HG03520 (cell line): ENCODE data around the gene ITIH5.
"Not testable (repeated sequence)": the region's sequence is repeated elsewhere in the genome, so short reads cannot be mapped to it uniquely, and the experiment has no call there.

Source experiments
- ATAC-seq: cut with Tn5 transposase; IDR thresholded peaks from one replicate; pipeline ENCODE4 v1.9.1; 2021; ENCODE audit warnings: mild to moderate bottlenecking, moderate library complexity; ENCODE audit not compliant: unreplicated experiment

Gene ITIH5

GRCh38 chr10:7666253-7667023 lies at the start of gene ITIH5:
Gene ITIH5, minus strand, starts transcription at chr10:7666966. Its CDS starts 74 bp downstream, at chr10:7666892.
- no peak for ATAC-seq

GRCh38 chr10:7715515-7715914 lies 48.7 kb upstream of the ITIH5 start:
- ATAC-seq = no peak

GRCh38 chr10:7711075-7711474 lies 44.3 kb upstream of the ITIH5 start:
- ATAC-seq = not testable (repeated sequence)

GRCh38 chr10:7710446-7710845 lies 43.7 kb upstream of the ITIH5 start:
- no peak for ATAC-seq

- no peak for ATAC-seq
Measured at GRCh38 chr10:7708832-7709231, 42.1 kb upstream of the ITIH5 start.

GRCh38 chr10:7707858-7708622 lies 41.3 kb upstream of the ITIH5 start:
- no peak for ATAC-seq

- no peak for ATAC-seq
Measured at GRCh38 chr10:7707102-7707501, 40.3 kb upstream of the ITIH5 start.

GRCh38 chr10:7706534-7707073 lies 39.8 kb upstream of the ITIH5 start:
- ATAC-seq = no peak

GRCh38 chr10:7705341-7705740 lies 38.6 kb upstream of the ITIH5 start:
- no peak for ATAC-seq

GRCh38 chr10:7704071-7705016 lies 37.6 kb upstream of the ITIH5 start:
- ATAC-seq = no peak

- ATAC-seq = no peak
Measured at GRCh38 chr10:7703140-7703539, 36.4 kb upstream of the ITIH5 start, which contains the start of gene ITIH2. Gene ITIH2, plus strand, starts transcription at chr10:7703316. Its CDS starts 119 bp downstream, at chr10:7703435.

GRCh38 chr10:7702288-7702812 lies 35.6 kb upstream of the ITIH5 start:
- no peak for ATAC-seq

GRCh38 chr10:7701158-7701742 lies 34.5 kb upstream of the ITIH5 start:
- no peak for ATAC-seq

- ATAC-seq = no peak
Measured at GRCh38 chr10:7700577-7701125, 33.9 kb upstream of the ITIH5 start.

- ATAC-seq = no peak
Measured at GRCh38 chr10:7697426-7697825, 30.7 kb upstream of the ITIH5 start.

- no peak for ATAC-seq
Measured at GRCh38 chr10:7696545-7696944, 29.8 kb upstream of the ITIH5 start.

GRCh38 chr10:7693194-7693593 lies 26.4 kb upstream of the ITIH5 start:
- not testable (repeated sequence) for ATAC-seq

- not testable (repeated sequence) for ATAC-seq
Measured at GRCh38 chr10:7692368-7692767, 25.6 kb upstream of the ITIH5 start.

- not testable (repeated sequence) for ATAC-seq
Measured at GRCh38 chr10:7690885-7691597, 24.3 kb upstream of the ITIH5 start.
